Amniotic stem cell (primary cell): ENCODE data around the gene LMX1A.

Source experiments
- DNase-seq: peaks from one replicate; lab custom pipeline; 2025; lab: John Stamatoyannopoulos, UW

Gene LMX1A

GRCh38 chr1:165161130-165161529, 195.4 kb downstream of the LMX1A start:
- no peak for DNase-seq

DNA sequence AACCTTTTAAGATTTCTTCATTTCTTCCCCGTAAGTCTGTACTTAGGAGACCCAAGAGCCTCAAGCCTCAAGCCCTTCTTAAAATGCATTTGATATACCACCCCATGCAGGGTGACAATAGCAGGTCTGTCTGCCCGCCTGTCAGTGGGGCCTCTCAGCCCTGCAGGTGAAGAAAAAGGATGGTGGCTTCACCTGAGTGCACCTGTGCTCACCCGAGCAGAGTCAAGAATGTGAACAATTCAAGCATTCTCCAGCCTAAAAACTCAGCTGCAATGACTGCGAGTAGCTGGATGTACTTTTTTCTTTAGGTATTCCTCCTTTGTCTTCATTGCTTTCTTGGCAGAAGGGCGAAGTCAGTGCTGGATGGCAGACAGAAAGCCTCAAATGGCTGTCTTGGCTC, 203.3 kb downstream of the LMX1A start:
- no peak for DNase-seq

GRCh38 chr1:165152727-165153126, 203.8 kb downstream of the LMX1A start:
- no peak for DNase-seq

DNA sequence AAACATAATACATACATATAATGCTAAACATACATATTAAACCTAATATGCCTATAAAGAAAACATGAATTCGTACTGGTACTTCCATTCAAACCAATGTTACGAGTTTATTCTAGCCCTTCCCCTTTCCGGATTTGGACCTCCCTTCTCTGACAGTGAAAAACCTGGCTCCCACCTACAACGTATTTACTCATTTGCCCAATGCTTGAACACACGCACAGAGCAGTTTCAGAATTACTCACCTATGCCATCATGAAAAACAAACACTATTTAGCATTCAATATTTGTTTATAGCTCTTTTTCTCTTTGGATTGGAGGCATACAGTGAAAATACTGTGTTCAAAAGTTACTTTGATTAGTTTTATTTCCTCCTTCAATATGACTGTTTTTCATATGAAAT, 204.4 kb downstream of the LMX1A start:
- no peak for DNase-seq
